Type B pancreatic cell (in vitro differentiated cells): ENCODE measurements around the gene RSPH9. TPM values are rescaled to one million over a fixed set of nuclear protein-coding genes. Genes with fewer than 3 reads are reported as not detected.

Experiments
- DNase-seq: peaks from one replicate; pipeline ENCODE4 v3.0.0; 2021; ENCODE audit warnings: mixed read lengths; ENCODE audit not compliant: unreplicated experiment; ENCODE audit errors: extremely low spot score
- H3K27ac Mint-ChIP-seq: 2 replicates; pipeline ENCODE4 v1.8.0; 2021; ENCODE audit warnings: mild to moderate bottlenecking, mixed read lengths
- H3K27me3 Mint-ChIP-seq: 2 replicates; pipeline ENCODE4 v1.8.0; 2021; ENCODE audit warnings: mixed read lengths
- H3K36me3 Mint-ChIP-seq: 2 replicates; pipeline ENCODE4 v1.8.0; 2021; ENCODE audit warnings: mixed read lengths
- H3K4me1 Mint-ChIP-seq: one replicate; pipeline ENCODE4 v1.8.0; 2021; ENCODE audit warnings: mixed read lengths; ENCODE audit not compliant: unreplicated experiment
- H3K4me3 Mint-ChIP-seq: 2 replicates; pipeline ENCODE4 v1.8.0; 2021; ENCODE audit warnings: mild to moderate bottlenecking, mixed read lengths
- H3K9me3 Mint-ChIP-seq: 2 replicates; pipeline ENCODE4 v1.8.0; 2021; ENCODE audit warnings: mixed read lengths
- total RNA-seq: library from RNA; stranded (reverse); gene quantifications from 2 replicates; pipeline ENCODE4 v1.2.1, GENCODE V29; 2021; ENCODE audit warnings: low replicate concordance
- TF ChIP-seq, protein P1 (sequence below): fragments of 200-600 bp; sonication (generic); conservative IDR thresholded peaks from 2 replicates; pipeline ENCODE4 v1.5.0; 2021; ENCODE audit warnings: antibody characterized with exemption, mild to moderate bottlenecking

RSPH9 gene
- total RNA-seq, 1 donor from 2014 or later, result 0.53 TPM

DNA sequence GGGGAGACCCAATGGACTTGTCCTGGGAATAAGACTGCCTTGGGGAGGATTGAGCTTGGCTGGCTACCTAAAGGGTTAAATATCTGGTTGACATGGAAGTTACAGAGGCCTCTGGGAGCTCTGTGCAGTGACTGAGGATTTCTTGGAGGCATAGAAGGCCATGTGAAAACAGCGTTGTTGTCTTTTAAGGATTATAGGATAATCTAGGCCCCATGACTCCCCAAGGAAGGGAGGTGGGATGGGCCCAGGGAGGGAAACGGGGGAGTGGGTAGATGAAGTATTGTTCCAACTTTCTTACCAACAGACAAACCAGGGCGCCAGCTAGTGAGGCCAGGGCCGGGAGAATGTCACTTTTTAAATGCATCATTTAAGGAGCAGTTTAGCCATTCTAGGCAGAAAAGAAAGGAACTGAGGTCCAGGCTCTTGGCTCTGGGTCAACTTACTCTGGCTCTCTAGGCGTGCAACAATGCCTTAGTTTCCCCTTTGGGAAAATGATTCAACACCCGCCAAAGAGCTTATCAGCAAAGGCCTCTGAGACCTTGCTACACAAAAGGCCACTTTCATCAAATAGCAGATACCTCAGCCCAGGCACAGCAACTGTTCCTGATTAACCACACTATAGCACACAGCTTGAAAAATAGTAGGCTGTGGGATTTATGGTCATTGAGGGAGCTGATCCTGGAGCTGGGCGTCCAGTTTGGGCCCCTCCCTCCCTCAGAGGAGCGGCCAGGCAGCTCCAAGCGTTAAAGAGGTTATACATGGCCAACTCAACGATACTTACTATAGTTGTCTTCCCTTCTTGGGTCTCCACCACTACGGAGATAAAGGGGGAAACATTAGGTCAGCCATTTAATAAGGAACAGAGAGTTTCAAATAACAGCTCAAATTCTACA lies 35.7 kb downstream of the RSPH9 start:
- no peaks in the 10 kb centered on the region for H3K27me3 Mint-ChIP-seq
- DNase-seq, result no peak
- no peaks in the 10 kb centered on the region for H3K9me3 Mint-ChIP-seq
- no peak overlapping the region for H3K4me3 Mint-ChIP-seq
- peaks cover 23% of the 10 kb centered on the region for H3K36me3 Mint-ChIP-seq
- TF ChIP-seq, protein P1, sequence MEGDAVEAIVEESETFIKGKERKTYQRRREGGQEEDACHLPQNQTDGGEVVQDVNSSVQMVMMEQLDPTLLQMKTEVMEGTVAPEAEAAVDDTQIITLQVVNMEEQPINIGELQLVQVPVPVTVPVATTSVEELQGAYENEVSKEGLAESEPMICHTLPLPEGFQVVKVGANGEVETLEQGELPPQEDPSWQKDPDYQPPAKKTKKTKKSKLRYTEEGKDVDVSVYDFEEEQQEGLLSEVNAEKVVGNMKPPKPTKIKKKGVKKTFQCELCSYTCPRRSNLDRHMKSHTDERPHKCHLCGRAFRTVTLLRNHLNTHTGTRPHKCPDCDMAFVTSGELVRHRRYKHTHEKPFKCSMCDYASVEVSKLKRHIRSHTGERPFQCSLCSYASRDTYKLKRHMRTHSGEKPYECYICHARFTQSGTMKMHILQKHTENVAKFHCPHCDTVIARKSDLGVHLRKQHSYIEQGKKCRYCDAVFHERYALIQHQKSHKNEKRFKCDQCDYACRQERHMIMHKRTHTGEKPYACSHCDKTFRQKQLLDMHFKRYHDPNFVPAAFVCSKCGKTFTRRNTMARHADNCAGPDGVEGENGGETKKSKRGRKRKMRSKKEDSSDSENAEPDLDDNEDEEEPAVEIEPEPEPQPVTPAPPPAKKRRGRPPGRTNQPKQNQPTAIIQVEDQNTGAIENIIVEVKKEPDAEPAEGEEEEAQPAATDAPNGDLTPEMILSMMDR, result no peak
- peaks cover 50% of the 10 kb centered on the region for H3K4me1 Mint-ChIP-seq
- peak overlapping the region; percentile 5 for H3K27ac Mint-ChIP-seq

DNA sequence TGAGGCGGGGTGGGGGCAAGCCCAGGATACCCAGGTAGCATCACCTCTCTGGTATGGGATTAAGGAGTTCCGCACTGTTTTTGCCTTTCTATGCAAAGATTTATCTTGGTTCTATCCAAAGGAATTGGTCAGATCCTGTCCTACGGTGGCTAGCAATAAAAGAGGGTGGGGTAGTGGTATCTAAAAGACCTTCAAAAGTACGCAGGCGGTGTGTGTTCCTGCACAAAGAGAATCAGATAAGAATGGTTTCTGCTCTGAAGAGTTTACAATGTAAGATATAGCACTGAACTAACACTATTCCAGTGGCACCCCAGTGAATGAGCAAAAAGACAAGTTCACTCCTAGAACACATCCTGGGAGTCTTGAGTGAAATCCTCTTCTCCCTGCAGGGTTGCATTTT lies 36.5 kb downstream of the RSPH9 start:
- Mint-ChIP-seq H3K27ac (peak overlapping the region; percentile 2), H3K27me3 (no peaks in the 10 kb centered on the region), H3K4me1 (peaks cover 55% of the 10 kb centered on the region), H3K9me3 (no peaks in the 10 kb centered on the region), H3K4me3 (peak overlapping the region; percentile 16), H3K36me3 (peaks cover 19% of the 10 kb centered on the region)
- no peak for DNase-seq
- TF ChIP-seq, protein P1, result no peak

DNA sequence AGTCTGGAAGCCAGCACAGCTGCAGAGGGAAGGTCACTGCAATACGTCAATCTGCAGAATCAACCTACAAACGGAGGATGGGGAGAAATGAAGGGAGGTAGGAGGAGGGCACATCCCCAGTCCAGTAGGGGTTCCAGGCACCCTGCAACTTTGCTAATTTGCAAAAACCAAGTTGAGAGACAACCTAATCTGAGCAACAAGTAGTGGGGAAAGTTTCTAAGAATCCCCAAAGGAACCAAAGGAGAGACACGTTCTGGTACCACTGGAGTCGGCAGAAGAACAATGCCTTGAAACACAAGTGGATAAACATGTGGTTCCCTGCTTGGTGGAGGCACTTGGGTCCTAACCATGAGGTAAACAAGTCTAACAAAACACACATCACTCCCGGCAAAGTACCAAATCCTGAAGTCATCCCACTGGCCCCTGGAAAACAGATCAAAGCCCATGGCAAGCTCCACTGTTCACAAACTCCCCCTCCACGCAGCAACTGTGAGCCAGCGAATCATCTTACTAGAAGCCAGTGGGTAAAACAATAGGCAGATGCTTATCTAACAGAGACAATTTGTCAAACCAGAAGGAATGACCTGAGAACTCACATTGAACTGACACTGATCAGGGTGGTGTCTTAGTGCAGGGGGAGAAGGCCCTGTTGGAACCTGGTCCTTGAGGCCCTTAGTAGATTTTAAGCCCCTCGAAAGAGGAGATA lies 38.0 kb downstream of the RSPH9 start:
- no peak for DNase-seq
- Mint-ChIP-seq H3K36me3 (peaks cover 25% of the 10 kb centered on the region), H3K27ac (peak overlapping the region; percentile 20), H3K27me3 (no peaks in the 10 kb centered on the region), H3K4me1 (peaks cover 64% of the 10 kb centered on the region), H3K9me3 (no peaks in the 10 kb centered on the region), H3K4me3 (peak overlapping the region; percentile 27)
- TF ChIP-seq, protein P1, result no peak

DNA sequence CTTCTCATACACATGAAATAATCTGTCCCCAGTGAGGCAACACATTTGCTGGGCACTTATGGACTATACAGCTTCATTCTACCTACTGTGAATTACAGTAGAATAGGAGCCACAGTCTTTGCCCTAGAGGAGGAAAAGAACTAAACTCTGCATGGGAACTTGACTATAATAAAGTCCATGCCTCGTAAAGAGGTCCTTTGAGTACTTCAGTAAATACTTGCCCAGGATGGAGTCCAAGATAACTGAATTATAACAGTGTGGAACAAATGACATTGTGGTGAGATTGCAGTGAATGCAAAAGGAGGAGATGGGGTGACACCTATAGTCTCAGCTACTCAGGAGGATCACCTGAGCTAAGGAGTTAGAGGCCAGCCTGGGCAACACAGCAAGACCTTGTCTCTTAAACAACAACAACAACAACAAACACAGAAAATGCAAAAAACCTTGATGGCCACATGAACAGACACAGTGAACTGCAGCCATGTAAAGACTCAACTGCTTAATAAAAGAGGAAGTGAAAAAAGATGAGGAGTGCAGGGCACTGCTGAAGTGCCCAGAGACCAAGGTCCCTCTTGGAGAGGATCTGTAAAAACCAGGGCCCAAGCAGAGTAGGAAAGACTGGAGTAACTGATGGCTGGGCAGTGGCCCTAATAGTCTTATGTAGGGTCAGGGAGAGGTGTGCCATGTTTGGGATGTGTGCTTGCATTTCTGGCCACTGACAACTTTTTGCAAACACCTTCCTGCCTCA lies 39.0 kb downstream of the RSPH9 start:
- DNase-seq, result no peak
- TF ChIP-seq, protein P1, result no peak
- no peaks in the 10 kb centered on the region for H3K9me3 Mint-ChIP-seq
- H3K27me3 Mint-ChIP-seq, result no peaks in the 10 kb centered on the region
- H3K36me3 Mint-ChIP-seq, result peaks cover 19% of the 10 kb centered on the region
- H3K4me3 Mint-ChIP-seq, result peak overlapping the region; percentile 32
- peak overlapping the region; percentile 19 for H3K27ac Mint-ChIP-seq
- peaks cover 67% of the 10 kb centered on the region for H3K4me1 Mint-ChIP-seq

DNA sequence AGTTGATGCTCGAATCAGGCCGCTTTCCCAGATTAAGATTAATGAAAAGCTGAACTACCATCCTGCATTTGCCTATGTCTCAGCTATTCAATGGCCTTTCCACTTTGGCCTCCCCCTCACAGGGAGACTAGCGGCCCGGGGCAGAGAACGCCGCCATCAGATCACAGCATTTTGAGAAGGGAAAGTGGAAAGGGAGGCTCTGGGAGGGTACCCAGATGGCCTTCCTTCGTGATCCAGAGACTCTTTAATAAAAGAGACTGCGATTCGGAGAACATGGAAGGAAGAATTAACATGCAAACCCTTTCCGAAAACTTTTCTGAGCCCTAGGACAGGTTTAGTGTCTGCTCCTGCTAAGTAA lies 42.2 kb downstream of the RSPH9 start:
- peaks cover 12% of the 10 kb centered on the region for H3K36me3 Mint-ChIP-seq
- H3K9me3 Mint-ChIP-seq, result no peaks in the 10 kb centered on the region
- H3K27ac Mint-ChIP-seq, result peak overlapping the region; percentile 90
- H3K4me3 Mint-ChIP-seq, result peak overlapping the region; percentile 96
- DNase-seq, result no peak
- TF ChIP-seq, protein P1, result no peak
- H3K27me3 Mint-ChIP-seq, result no peaks in the 10 kb centered on the region
- peaks cover 52% of the 10 kb centered on the region for H3K4me1 Mint-ChIP-seq
